Measurements from ENCODE around the gene SERTAD1.

DNA sequence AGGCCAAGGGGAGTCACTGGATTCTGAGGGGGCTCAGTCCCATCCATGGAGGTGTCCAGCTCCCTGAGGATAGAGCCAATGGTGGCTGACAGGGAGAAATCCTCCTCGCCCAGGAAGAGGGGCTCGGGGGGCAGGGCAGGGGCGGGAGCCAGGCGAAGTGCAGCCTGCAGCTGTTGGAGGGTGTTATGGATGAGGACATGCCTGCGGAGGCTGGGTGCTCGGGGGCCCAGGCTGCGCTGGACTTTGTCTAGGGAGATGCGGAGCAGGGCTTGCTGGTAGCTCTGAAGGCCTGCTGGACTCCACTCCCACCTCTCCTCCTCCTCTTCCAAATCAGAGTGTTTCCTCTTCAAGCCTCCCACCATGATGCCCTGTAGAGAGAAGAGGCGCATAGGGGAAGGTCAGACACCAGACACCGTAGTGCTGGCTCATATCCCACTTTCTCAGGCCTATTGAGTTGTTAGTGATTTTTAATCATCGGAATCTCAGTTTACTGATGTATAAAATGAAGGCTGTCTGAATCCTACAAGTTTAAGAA lies 16.0 kb upstream of the SERTAD1 start:
- TF ChIP-seq POLR2A (IDR thresholded peaks at IDR 0.05) = no peak
- TF ChIP-seq, protein P1, sequence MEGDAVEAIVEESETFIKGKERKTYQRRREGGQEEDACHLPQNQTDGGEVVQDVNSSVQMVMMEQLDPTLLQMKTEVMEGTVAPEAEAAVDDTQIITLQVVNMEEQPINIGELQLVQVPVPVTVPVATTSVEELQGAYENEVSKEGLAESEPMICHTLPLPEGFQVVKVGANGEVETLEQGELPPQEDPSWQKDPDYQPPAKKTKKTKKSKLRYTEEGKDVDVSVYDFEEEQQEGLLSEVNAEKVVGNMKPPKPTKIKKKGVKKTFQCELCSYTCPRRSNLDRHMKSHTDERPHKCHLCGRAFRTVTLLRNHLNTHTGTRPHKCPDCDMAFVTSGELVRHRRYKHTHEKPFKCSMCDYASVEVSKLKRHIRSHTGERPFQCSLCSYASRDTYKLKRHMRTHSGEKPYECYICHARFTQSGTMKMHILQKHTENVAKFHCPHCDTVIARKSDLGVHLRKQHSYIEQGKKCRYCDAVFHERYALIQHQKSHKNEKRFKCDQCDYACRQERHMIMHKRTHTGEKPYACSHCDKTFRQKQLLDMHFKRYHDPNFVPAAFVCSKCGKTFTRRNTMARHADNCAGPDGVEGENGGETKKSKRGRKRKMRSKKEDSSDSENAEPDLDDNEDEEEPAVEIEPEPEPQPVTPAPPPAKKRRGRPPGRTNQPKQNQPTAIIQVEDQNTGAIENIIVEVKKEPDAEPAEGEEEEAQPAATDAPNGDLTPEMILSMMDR (IDR thresholded peaks at IDR 0.05) = no peak
